ENCODE data around the gene ZFP69B.

ZFP69B gene

DNA sequence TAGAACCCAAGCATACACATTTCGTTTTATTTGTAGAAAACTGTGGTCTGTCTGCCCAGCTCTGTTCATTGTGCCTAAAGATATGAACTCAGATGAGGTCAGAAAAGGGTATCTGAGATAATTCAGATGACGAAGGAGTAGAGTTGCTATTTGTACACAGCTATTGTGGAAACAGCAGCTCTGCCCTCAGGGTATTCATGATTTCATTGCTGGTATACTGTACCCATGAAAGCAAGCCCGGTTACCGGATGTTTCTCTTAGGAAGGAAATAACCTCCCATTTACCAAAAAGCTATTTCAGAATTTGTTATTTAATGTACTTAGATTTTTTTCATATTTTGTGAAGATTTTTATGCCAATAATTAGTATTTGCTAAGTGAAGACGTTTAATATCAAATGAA lies 39.0 kb upstream of the ZFP69B start:
- H3K4me3 ChIP-seq (replicated peaks in 1 of 2; ENCODE audit: low read depth in 2 of 2, low read length in 2 of 2) = no peak overlapping the region
- DNase-seq (ENCODE audit: low read depth in 2 of 2) = no peak
- TF ChIP-seq CTCF (IDR thresholded peaks at IDR 0.05; ENCODE audit: low read depth, low read length) = no peak

- no peak overlapping the region for H3K4me3 ChIP-seq (replicated peaks in 1 of 2; ENCODE audit: low read depth in 2 of 2, low read length in 2 of 2)
- no peak for TF ChIP-seq CTCF (IDR thresholded peaks at IDR 0.05; ENCODE audit: low read depth, low read length)
- no peak for DNase-seq (ENCODE audit: low read depth in 2 of 2)
These were observed 38.4 kb upstream of the ZFP69B start for GRCh38 chr1:40411843-40412242.

DNA sequence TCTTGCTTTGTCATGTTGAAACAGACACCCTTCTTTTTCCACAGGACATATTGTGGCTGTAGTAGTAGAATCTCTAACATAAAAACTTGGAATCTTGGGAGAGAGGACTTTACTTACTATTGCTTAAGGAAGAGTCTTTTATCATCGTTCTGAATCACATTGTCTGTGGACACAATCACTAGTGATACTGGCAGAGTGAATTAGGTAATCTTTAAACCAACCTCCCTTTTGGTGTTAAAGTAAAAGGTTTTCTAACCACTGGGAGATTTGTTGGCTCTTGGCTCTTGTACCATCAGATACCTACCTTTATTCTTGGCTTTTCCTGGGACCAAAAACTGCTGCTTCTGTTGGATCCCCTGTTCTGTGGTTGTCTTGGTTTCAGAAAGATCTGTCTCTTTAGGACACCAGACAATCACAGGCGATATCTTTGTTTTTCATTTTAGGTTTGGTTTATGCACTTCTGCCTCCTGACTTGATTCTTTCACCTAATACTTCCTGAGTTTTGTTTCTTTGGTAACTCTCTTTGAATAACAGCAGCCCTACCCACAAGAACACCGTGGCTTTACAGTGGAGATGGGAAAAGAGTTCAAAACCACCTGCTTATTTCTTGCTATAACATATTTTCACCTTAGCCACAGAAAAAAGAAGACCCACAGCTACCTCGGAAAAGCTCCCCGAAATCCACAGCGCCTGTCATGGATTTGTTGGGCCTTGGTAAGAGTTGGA lies 36.6 kb upstream of the ZFP69B start:
- DNase-seq (ENCODE audit: low read depth in 2 of 2) = no peak
- no peak overlapping the region for H3K4me3 ChIP-seq (replicated peaks in 1 of 2; ENCODE audit: low read depth in 2 of 2, low read length in 2 of 2)
- no peak for TF ChIP-seq CTCF (IDR thresholded peaks at IDR 0.05; ENCODE audit: low read depth, low read length)

- no peak overlapping the region for H3K4me3 ChIP-seq (replicated peaks in 1 of 2; ENCODE audit: low read depth in 2 of 2, low read length in 2 of 2)
- DNase-seq (ENCODE audit: low read depth in 2 of 2) = no peak
- no peak for TF ChIP-seq CTCF (IDR thresholded peaks at IDR 0.05; ENCODE audit: low read depth, low read length)
These were observed 35.9 kb upstream of the ZFP69B start for GRCh38 chr1:40414331-40414730.

- no peak overlapping the region for H3K4me3 ChIP-seq (replicated peaks in 1 of 2; ENCODE audit: low read depth in 2 of 2, low read length in 2 of 2)
- TF ChIP-seq CTCF (IDR thresholded peaks at IDR 0.05; ENCODE audit: low read depth, low read length) = no peak
- DNase-seq (ENCODE audit: low read depth in 2 of 2) = no peak
These were observed 33.6 kb upstream of the ZFP69B start for GRCh38 chr1:40416709-40417108.

DNA sequence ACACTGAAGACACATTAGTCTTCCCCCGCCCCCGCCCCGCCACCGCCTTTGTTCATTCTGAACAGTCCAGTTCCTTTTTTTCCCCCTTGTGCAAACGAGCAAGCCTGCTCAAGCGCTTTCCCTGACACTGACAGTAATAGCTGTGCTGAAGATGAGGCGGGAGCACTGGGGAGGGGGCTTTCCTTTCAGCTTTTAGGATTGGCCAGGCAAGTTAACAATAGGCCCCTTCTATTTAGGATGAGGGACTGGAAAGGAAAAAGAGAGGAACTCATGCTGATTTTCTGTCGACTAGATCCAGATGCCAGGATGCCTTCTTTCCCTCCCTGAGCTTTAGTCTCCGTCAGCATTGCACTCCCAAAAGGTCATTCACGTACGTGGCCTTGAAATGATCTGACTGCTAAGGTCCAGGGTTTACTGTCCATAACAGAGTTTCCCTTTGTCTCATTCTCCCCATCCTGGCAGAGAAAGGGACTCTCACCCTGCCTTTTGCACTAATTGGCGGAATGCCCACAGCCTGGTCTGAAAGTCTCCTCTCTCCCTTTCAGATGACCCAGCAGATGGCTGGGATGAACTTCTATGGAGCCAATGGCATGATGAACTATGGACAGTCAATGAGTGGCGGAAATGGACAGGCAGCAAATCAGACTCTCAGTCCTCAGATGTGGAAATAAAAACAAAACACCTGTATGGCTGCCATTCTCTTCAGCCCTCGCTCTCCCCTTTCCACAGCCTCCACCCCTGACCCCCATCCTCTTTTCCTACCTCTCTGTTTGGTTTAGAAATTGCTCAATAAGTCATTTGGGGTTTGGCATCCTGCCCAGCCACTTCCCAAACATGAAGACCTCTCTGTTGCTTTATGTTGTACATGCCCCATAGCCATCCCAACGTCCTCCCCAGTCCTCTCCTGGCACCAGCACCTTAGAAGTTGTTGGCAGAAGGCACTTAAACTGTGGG lies 28.6 kb upstream of the ZFP69B start:
- no peak overlapping the region for H3K4me3 ChIP-seq (replicated peaks in 1 of 2; ENCODE audit: low read depth in 2 of 2, low read length in 2 of 2)
- TF ChIP-seq CTCF (IDR thresholded peaks at IDR 0.05; ENCODE audit: low read depth, low read length) = no peak
- peak; percentile 39 to 64 for DNase-seq (ENCODE audit: low read depth in 2 of 2)

All from cardiac fibroblast (primary cell).